ENCODE data around the gene SPATS2L.

SPATS2L gene

DNA sequence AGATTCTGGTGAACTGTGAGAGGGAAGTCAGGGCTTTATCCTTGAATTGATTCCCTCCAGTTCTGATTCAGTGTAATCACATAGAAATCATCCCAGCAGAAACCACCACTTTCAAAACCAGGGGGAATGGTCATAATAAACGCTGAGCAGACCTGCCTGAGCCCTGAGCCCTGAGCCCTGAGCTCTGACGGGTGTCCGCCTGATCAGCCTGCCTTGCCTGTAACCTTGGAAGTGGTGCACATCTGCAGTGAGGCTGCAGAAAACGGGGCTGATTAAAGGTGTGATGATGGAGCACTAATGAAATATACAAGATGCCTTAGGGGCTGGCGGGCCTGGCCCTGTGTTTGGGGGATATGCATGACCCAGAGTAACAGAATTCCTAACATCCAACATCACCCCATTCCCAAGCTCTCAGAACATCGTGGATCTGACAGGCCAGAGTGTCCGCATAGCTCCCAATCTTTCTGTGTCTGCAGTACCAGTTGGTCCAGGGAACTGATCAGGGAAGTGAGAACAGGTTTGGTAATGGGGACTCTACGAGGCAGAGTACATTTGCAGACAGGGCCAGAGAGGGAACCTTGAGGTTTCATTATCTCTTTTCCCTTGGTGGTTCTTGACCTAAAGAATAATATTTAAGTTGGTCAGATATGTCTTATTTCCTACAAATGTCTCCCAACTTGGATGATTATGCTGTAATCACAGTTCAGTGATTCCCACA lies 165.6 kb downstream of the SPATS2L start:
- H3K4me3 ChIP-seq (ENCODE audit: control insufficient read depth, low read depth, low read length), result no peak overlapping the region
- no peak for DNase-seq (ENCODE audit: low read depth)
- no peak for TF ChIP-seq CTCF (IDR thresholded peaks at IDR 0.05; ENCODE audit: control insufficient read depth, insufficient read depth, low read depth, low read length, missing control alignments)

DNA sequence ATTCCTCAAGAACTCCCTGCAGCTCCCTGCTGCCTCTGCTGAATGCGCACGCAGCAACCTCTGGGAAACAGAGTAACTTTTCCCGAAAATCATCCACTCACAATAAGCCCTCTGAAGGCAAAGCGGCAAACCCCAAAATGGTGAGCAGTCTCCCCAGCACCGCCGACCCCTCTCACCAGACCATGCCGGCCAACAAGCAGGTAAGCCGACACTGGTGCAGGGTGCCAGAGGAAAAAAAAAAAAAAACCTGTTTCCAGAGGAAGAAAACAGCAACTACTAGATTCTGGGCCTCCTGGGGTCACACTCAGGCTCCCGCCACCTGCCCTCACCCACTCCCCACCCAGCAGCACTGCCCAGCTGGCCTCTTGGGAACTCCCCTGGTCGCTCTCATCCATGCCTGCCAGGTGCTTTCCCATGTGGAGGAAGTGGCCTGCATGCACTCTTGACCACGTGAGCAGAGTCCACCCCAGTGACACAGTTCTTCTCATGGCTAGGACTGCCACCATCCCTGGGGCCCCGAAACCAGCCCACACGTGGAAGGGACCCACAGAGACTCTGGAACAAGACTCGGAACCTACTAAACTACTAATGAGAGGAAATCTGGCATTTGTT lies 166.5 kb downstream of the SPATS2L start:
- H3K4me3 ChIP-seq (ENCODE audit: control insufficient read depth, low read depth, low read length), result no peak overlapping the region
- no peak for TF ChIP-seq CTCF (IDR thresholded peaks at IDR 0.05; ENCODE audit: control insufficient read depth, insufficient read depth, low read depth, low read length, missing control alignments)
- DNase-seq (ENCODE audit: low read depth), result no peak

DNA sequence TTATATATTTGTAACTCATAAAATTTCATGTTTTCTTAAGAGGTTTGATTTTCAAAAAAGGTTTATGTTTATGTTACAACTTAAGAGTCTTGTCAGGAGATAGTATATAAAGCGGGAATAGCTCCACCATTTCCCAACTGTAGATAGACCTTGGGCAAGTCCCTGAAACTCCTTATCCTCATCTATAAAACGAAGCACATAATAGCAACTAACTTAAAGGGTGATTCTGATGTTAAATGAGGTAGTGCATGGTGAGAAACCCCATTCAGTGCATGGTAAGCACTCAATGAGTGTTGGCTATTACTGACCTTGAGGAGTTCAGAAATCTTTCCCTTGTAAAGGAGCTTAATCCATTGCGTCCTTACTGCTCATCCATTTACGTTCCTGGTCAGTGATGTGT lies 169.3 kb downstream of the SPATS2L start:
- DNase-seq (ENCODE audit: low read depth), result no peak
- no peak overlapping the region for H3K4me3 ChIP-seq (ENCODE audit: control insufficient read depth, low read depth, low read length)
- TF ChIP-seq CTCF (IDR thresholded peaks at IDR 0.05; ENCODE audit: control insufficient read depth, insufficient read depth, low read depth, low read length, missing control alignments), result no peak

- no peak for TF ChIP-seq CTCF (IDR thresholded peaks at IDR 0.05; ENCODE audit: control insufficient read depth, insufficient read depth, low read depth, low read length, missing control alignments)
- H3K4me3 ChIP-seq (ENCODE audit: control insufficient read depth, low read depth, low read length), result no peak overlapping the region
- no peak for DNase-seq (ENCODE audit: low read depth)
Measured at GRCh38 chr2:200476836-200477235, 170.3 kb downstream of the SPATS2L start.

DNA sequence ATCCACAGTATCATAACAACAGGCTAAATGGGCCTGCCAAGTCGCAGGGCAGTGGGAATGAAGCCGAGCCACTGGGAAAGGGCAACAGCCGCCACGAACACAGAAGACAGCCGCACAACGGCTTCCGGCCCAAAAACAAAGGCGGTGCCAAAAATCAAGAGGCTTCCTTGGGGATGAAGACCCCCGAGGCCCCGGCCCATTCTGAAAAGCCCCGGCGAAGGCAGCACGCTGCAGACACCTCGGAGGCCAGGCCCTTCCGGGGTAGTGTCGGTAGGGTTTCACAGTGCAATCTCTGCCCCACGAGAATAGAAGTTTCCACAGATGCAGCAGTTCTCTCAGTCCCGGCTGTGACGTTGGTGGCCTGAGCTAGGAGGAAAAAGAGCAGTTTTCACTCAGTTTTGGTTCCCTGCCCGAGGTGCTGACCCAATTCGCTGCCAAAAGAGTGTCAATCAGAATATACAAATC lies 171.2 kb downstream of the SPATS2L start:
- DNase-seq (ENCODE audit: low read depth), result no peak
- no peak for TF ChIP-seq CTCF (IDR thresholded peaks at IDR 0.05; ENCODE audit: control insufficient read depth, insufficient read depth, low read depth, low read length, missing control alignments)
- H3K4me3 ChIP-seq (ENCODE audit: control insufficient read depth, low read depth, low read length), result no peak overlapping the region

GRCh38 chr2:200479692-200480265 lies 173.3 kb downstream of the SPATS2L start:
- no peak for TF ChIP-seq CTCF (IDR thresholded peaks at IDR 0.05; ENCODE audit: control insufficient read depth, insufficient read depth, low read depth, low read length, missing control alignments)
- peak; percentile 50 for DNase-seq (ENCODE audit: low read depth)
- H3K4me3 ChIP-seq (ENCODE audit: control insufficient read depth, low read depth, low read length), result no peak overlapping the region
